Ovary (tissue), 10 donors: ENCODE data around the gene ASPDH. TPM values are rescaled to one million over a fixed set of nuclear protein-coding genes. Genes with fewer than 3 reads are reported as not detected.

Experiments used
- DNase-seq, 5 donors: peaks; one replicate each; pipeline ENCODE4 v3.0.0-alpha.2; 2019 to 2020
- H3K27ac ChIP-seq, 2 donors: fragments of 200-600 bp; one replicate each; pipeline versions ENCODE4 v1.5.1 to v1.8.0; 2019 to 2022
- H3K27me3 ChIP-seq: fragments of 200-600 bp; one replicate; pipeline ENCODE4 v1.8.0; 2022
- H3K36me3 ChIP-seq: fragments of 200-600 bp; sonication (generic); one replicate; pipeline ENCODE4 v1.5.1; 2019
- H3K4me1 ChIP-seq: one replicate; pipeline ENCODE4 v1.8.1; 2013; ENCODE audit warnings: mild to moderate bottlenecking, moderate library complexity; ENCODE audit not compliant: insufficient read depth
- H3K4me3 ChIP-seq: fragments of 200-600 bp; sonication (generic); one replicate; pipeline ENCODE4 v1.5.1; 2017
- H3K9me3 ChIP-seq, 2 donors: fragments of 200-600 bp in 1 of 2; sonication (generic) in 1 of 2; one replicate each; pipeline versions ENCODE4 v1.5.1 to v1.8.1; 2013 to 2019; ENCODE audit warnings: mild to moderate bottlenecking in 1 of 2, moderate library complexity in 1 of 2
- EP300 ChIP-seq: sonication (generic); formaldehyde crosslinking; IDR thresholded peaks from one replicate; pipeline ENCODE4 v1.6.1; 2017; ENCODE audit warnings: antibody characterized with exemption
- POLR2A ChIP-seq: fragments of 450-650 bp; IDR thresholded peaks from one replicate; pipeline ENCODE4 v1.6.1; 2017; ENCODE audit warnings: antibody characterized with exemption, mild to moderate bottlenecking, moderate library complexity
- WGBS, 3 donors: extraction: QIAGEN DNeasy Blood & Tissue Kit in 1 of 3; methylation state at CpG; one replicate each; pipeline versions ENCODE4 v1.1.5 to v1.1.7; 2013 to 2017; 5-methylcytosine and 5-hydroxymethylcytosine counted together
- intact Hi-C, 4 donors: fragments of 100-400 bp; cut with DNase I; formaldehyde crosslinking; loops; one replicate each; pipeline versions ENCODE4 v1.11.0 to v1.15.1; 2022 to 2023
- long read RNA-seq, 3 donors: library from polyadenylated mRNA in 2 of 3; unstranded in 2 of 3; transcript quantifications; one replicate each; pipeline ENCODE4 v2.0.0 and lab custom pipeline, GENCODE V29; 2021 to 2026
- polyA plus RNA-seq, 2 donors: library from polyadenylated mRNA; stranded (reverse); fragments of 200-250 nt in 1 of 2; fragments of 350-450 nt in 1 of 2; fragmentation: Illumina TruSeq in 1 of 2; extraction: RNeasy Lipid Tissue Mini Kit (QIAGEN cat#74804) in 1 of 2; gene quantifications; one replicate each; pipeline ENCODE4 v1.2.3, GENCODE V29; 2013 to 2014
- total RNA-seq, 7 donors: library from RNA; depleted of rRNA in 2 of 7; stranded (reverse); fragments of >200 nt in 2 of 7; fragmentation: NEBNext Ultra II Directional in 3 of 7; extraction: Animal tissue kit (Norgen Biotek cat#: 25700) in 3 of 7; gene quantifications; one replicate each; pipeline versions ENCODE4 v1.1.0 to v1.2.4, GENCODE V29; 2016 to 2023
- TF ChIP-seq, protein P1 (sequence below), 3 donors: fragments of 450-650 bp in 2 of 3; fragments of 200-600 bp in 1 of 3; IDR thresholded peaks; one replicate each; pipeline versions ENCODE4 v1.5.1 to v1.8.0; 2016 to 2022; ENCODE audit warnings: antibody characterized with exemption in 3 of 3, mild to moderate bottlenecking in 1 of 3
- donor health status: DM: no; HTN: no; CAD: no; lungs with moderate emphysema.
- donor health status: DM: no; HTN: no; CAD: no.
- donor health status: Bipolar disorder and iron deficiency.
- donor health status: DM: yes; HTN: yes; CAD: no.
- donor health status: DM: no; HTN: no; CAD: no.
- donor health status: DM: yes; HTN: yes; CAD: no.

The ASPDH gene
- total RNA-seq (not detected), polyA plus RNA-seq (not detected)
- long read RNA-seq, donor 1 = 0 reads
- long read RNA-seq, donor 2 = 0 reads
- long read RNA-seq, donor 3 = 0 reads

- 18 to 33% (median 21%) methylated on average over 20 to 22 of the region's 22 CpGs for WGBS, 3 donors
- H3K4me3 ChIP-seq = no peak within 1 kb of the TSS
- H3K27me3 ChIP-seq = no peaks in the 10 kb centered on the region
- intact Hi-C loops = loop anchor here in 3 of 4 donors (5.0 to 10.0 kb wide), 3 partner anchors 162 to 352 kb away; partner anchors contain the start of genes ACP4 (in 1 of the 3) and IZUMO2 (in 1 of the 3)
- TF ChIP-seq, protein P1, sequence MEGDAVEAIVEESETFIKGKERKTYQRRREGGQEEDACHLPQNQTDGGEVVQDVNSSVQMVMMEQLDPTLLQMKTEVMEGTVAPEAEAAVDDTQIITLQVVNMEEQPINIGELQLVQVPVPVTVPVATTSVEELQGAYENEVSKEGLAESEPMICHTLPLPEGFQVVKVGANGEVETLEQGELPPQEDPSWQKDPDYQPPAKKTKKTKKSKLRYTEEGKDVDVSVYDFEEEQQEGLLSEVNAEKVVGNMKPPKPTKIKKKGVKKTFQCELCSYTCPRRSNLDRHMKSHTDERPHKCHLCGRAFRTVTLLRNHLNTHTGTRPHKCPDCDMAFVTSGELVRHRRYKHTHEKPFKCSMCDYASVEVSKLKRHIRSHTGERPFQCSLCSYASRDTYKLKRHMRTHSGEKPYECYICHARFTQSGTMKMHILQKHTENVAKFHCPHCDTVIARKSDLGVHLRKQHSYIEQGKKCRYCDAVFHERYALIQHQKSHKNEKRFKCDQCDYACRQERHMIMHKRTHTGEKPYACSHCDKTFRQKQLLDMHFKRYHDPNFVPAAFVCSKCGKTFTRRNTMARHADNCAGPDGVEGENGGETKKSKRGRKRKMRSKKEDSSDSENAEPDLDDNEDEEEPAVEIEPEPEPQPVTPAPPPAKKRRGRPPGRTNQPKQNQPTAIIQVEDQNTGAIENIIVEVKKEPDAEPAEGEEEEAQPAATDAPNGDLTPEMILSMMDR (IDR thresholded peaks at IDR 0.05) = no peak
- TF ChIP-seq POLR2A (no peak), EP300 (no peak)
- peaks cover 6% of the 10 kb centered on the region for H3K4me1 ChIP-seq
- no peaks in the 10 kb centered on the region for H3K36me3 ChIP-seq
- no peaks in the 10 kb centered on the region for H3K9me3 ChIP-seq
- no peak within 1 kb of the TSS for H3K27ac ChIP-seq
- no peak for DNase-seq
Measured at GRCh38 chr19:50513746-50514345, at the start of gene ASPDH. Gene ASPDH, minus strand, starts transcription at chr19:50513913. Its CDS starts 90 bp downstream, at chr19:50513823.

GRCh38 chr19:50562996-50563395 lies 49.3 kb upstream of the ASPDH start:
- H3K27me3 ChIP-seq = no peaks in the 10 kb centered on the region
- TF ChIP-seq, protein P1 (IDR thresholded peaks at IDR 0.05) = no peak
- no peak for TF ChIP-seq POLR2A
- TF ChIP-seq EP300 = no peak
- intact Hi-C loops = no loop called here
- no peak overlapping the region for H3K4me3 ChIP-seq
- no peaks in the 10 kb centered on the region for H3K4me1 ChIP-seq
- H3K27ac ChIP-seq = no peak overlapping the region
- H3K9me3 ChIP-seq = no peaks in the 10 kb centered on the region
- 88 to 92% (median 91%) methylated on average over 9 of the region's 9 CpGs for WGBS, 3 donors
- no peak for DNase-seq
- no peaks in the 10 kb centered on the region for H3K36me3 ChIP-seq

- TF ChIP-seq, protein P1 (IDR thresholded peaks at IDR 0.05) = no peak
- no peak for TF ChIP-seq EP300
- no peak for DNase-seq
Measured at GRCh38 chr19:50562329-50562728, 48.6 kb upstream of the ASPDH start.

GRCh38 chr19:50559636-50560035 lies 45.9 kb upstream of the ASPDH start:
- Histone ChIP-seq H3K27me3 (no peaks in the 10 kb centered on the region), H3K36me3 (no peaks in the 10 kb centered on the region), H3K27ac (no peak overlapping the region), H3K4me3 (no peak overlapping the region), H3K9me3 (no peaks in the 10 kb centered on the region), H3K4me1 (peaks cover 2% of the 10 kb centered on the region)
- 74 to 82% (median 77%) methylated on average over 10 of the region's 10 CpGs for WGBS, 3 donors
- intact Hi-C loops = no loop called here
- TF ChIP-seq POLR2A (no peak), EP300 (no peak)
- TF ChIP-seq, protein P1 (IDR thresholded peaks at IDR 0.05) = no peak
- no peak for DNase-seq

More at GRCh38 chr19:50562329-50562728, 48.6 kb upstream of the ASPDH start:
- Histone ChIP-seq H3K27me3 (no peaks in the 10 kb centered on the region), H3K9me3 (no peaks in the 10 kb centered on the region), H3K4me1 (no peaks in the 10 kb centered on the region), H3K4me3 (no peak overlapping the region), H3K36me3 (no peaks in the 10 kb centered on the region), H3K27ac (no peak overlapping the region)
- 68 to 85% (median 78%) methylated on average over 4 of the region's 4 CpGs for WGBS, 3 donors
- intact Hi-C loops = no loop called here
